CD4-positive, alpha-beta T cell treated with Interleukin-6 for 4 hours (primary cell): Measurements from ENCODE around the gene ZNF507.
"Not testable (repeated sequence)": the region's sequence is repeated elsewhere in the genome, so short reads cannot be mapped to it uniquely, and the experiment has no call there.

Source experiments
- DNase-seq: peaks from one replicate; pipeline ENCODE4 v3.0.0-alpha.2; 2020; ENCODE audit warnings: mixed read lengths

The ZNF507 gene

DNA sequence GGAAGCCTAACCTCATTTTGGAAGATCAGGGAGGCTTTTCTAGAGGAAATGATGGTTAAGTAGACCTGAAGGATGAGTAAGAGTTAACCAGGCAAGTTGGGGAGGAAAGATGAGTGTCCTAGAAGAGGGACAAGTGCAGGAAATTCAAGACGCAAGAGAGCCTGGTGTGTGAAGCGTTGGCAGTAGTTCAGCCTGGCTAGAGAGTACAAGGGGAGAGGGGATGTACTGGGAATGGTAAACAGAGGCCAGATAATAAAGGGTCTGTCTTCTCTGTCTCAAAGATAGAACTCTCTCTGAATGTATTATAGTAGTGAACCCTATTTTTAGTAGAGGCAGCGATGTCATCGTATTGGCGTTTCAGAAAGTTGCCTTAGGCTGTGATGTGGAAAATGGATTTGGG is 69.8 kb downstream of the ZNF507 start:
- DNase-seq: no peak

DNA sequence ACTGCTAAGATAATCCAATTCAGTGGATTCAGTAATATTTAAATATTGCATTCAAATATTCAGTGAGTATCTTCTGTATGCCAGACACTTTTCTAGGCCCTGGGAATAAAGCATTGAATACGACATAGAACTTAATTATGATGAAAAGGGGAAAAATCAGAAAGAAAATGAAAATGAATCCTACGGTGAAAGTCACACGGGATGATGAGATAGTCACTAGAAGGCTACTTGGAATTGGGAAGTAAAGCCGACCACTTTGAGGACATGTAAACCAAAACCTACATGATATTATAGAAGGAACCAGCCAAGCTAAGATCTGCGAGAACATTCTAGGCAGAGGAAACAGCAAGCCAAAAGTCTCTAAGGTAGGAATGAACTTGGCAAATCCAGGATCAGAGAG is 70.3 kb downstream of the ZNF507 start:
- no peak for DNase-seq

DNA sequence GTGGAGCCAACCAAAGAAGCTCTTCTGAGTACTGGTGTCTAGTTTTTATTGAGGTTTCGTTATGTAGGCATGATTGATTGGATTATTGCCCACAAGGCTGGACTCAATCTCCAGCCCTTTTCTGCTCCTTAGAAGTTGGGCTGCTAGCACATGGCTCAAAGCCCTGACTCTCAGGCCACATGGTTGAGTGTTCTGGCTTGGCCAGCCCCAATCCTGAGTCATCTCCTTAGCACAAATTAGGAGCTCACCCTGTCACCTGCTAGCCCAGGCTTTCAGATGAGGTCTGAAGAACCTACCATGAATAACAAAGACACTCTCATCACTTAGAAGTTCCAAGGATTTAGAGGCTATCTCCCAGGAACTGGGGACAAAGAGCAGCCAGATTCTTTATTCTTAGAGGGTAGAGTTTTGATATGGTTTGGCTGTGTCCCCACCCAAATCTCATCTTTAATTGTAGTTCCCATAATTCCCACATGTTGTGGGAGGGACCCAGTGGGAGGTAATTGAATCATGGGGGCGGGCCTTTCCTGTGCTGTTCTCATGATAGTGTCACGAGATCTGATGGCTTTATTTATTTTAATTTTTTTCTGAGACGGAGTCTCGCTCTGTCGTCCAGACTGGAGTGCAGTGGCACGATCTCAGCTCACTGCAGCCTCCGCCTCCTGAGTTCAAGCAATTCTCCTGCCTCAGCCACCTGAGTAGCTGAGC is 71.5 kb downstream of the ZNF507 start:
- no peak for DNase-seq

DNA sequence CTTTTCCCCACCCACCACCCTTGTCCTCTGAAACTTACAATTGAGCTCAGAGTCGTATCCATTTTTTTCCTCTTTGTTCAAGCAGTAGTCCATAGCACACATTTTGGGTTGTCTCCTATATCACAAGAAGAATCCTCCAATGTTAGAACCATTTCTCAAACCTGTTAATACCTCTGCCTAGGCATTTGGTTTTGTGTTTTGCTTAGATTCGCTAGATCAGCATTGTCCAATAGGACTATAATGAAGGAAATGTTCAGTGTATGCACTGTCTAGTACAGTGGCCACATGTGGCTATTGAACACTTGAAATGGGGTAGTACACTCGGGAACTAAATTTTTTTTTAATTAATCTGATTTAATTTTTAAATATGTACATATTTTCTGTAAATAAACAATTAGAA is 72.7 kb downstream of the ZNF507 start:
- no peak for DNase-seq

DNA sequence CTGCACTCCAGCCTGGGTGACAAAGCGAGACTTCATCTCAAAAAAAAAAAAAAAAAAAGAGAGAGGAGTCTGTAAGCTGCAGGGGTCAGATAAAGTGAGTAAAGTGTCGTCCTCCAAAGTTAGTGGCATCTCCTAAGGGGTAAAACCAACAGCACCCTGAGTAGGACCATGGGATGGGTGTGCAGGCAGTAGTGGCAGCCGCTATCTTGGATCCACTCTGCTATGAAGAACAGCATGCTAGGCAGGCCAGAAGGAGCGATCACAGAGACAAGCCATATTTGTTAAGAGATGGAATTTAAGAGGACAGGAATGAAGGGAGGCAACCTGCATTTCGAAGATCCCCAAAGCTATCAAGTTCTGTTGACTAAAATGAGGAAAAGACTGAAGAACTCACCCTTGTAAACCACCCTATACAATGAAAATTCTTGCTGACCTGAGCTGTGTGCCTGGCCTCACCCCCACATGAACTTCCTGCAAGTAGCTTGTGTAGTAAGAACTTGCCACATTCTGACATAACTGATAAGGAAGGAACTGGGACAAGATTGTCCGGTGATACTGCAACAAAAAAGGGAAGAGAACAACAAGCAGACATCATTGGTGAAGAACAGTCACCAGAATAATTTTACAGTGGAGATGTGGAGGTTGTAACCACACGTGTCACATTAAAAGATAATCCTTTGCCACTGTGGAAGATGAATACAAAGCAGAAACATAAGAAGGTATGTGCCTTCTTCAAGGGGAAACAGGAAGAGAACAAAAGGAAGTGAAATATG is 76.4 kb downstream of the ZNF507 start:
- no peak for DNase-seq

DNA sequence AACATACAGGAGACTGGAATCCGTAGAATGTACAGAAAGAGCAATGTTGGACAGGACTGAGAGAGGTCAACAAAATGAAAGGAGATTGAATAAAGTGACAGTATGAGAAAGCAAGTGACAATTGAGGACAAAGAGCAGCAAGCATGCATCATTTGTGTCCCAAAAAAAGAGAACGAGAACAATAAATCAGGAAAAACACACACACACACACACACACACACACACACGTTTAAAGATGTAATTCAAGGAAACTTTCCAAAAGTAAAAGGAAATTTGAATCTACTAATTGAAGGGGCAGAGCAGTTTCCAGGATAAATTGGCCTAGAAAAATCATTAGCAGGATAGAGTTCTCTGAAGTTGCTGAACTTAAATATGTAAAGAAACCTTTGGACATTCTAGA is 77.0 kb downstream of the ZNF507 start:
- DNase-seq: no peak

DNA sequence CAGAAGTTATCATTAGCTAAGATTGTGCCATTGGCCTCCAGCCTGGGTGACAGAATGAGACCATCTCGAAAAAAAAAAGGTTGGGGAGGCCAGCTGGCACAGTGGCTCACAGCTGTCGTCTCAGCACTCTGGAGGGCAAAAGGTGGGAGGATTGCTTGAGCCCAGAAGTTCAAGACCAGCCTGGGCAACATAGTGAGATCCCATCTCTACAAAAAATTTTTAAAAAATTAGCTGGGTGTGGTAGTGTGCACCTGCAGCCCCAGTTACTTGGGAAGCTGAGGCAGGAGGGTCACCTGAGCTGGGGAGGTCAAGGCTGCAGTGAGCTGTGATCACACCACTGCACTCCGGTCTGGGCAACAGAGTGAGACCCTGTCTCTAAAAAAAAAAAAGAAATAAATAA is 78.5 kb downstream of the ZNF507 start:
- DNase-seq: not testable (repeated sequence)

DNA sequence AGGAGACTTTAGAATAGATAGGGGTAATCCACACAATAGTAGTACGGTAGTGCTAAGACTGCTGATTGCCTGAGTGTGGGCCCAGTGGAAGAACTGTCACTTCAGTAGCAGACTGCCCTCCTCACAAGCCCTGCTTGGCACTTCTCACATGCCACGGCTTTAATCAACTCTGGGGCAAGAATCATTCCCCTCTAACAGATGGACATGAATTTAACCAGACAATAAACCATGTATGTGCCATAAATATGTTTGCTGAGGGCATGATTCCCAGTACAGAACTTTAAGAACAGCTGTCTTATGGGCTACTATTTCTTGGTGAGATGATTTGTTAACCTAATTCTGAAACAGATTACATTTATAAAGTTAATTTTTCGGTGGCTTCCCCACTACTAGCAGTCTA is 82.1 kb downstream of the ZNF507 start:
- DNase-seq: no peak

DNA sequence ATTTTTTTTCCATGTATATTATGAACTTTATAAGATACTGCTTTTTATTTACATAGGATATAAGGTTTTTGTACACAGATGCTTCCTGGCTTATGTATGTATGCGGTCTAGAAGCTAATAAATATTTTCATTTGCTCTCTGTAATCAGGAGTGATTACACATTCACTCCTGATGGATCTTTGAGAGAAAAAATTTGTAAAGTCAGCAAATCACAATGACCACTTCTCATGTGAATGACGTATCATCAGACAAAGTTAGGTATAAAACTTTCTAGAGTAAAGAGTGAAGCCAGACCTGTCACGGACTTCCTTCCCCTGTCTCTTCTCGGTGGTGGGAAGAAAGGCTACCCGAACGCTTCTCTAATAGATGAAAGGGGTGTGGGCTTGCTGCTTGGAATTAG is 91.3 kb downstream of the ZNF507 start:
- no peak for DNase-seq

DNA sequence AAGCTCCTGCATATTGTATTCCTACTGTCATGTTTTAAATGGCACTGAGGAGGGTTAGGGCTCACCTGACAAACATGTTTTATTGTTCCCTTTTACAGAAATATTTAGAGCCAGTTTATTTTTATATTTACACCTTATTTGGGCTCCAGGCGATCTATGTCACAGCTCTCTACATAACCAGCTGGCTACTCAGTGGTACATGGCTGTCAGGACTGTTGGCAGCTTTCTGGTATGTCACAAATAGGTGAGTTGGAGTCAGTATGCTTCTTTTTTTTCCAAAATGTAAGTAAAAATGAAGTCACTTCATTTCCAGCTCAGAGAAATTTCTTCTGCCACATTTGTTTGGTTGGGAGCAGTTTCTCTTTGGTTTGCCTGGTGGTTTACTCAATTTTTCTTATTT is 91.7 kb downstream of the ZNF507 start:
- no peak for DNase-seq
